Measurements from ENCODE around the gene KRT83. TPM values are rescaled to one million over a fixed set of nuclear protein-coding genes. Genes with fewer than 3 reads are reported as not detected.
A peak's percentile ranks its signal among the peaks of the same experiment; 100 is the strongest.

KRT83 gene
- total and polyA plus RNA-seq, 2 of the 13 experiments (the other 11 are each of a cell fraction or from before 2014, with no cell fraction given) = not detected

DNA sequence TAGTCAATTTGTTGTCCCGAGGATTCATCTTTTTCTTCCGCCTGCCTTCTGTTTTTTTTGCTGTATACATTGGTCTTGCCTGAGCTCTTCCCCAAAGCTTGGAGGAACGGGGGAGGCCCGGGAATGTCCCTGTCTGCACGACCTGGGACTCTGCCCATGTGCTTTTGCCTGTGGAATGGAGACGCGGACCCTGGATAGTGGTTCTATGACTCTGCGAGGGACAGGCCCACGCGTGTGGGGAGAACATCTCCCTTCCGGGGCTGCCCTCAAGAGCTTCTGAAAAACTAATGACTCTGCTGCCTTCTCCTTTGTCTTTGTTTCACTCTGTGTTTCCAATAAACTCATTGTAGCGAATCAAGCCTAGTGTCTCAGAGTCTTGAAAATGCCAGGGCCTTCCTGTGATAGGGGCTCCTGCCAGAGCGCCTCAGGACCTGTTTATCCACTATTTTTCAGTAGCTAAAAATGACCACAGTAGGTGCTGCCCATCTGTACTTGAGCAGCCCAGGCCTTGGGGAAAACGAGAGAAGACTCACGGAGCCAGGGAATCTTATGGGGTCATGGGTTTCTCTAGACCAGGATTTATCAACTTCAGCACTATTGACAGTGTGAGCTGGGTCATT lies 12.3 kb downstream of the KRT83 start (continued):
- no peak for TF ChIP-seq ZNF3 (CRISPR knock-in tag; IDR thresholded peaks at IDR 0.05)
- TF ChIP-seq, protein P1, sequence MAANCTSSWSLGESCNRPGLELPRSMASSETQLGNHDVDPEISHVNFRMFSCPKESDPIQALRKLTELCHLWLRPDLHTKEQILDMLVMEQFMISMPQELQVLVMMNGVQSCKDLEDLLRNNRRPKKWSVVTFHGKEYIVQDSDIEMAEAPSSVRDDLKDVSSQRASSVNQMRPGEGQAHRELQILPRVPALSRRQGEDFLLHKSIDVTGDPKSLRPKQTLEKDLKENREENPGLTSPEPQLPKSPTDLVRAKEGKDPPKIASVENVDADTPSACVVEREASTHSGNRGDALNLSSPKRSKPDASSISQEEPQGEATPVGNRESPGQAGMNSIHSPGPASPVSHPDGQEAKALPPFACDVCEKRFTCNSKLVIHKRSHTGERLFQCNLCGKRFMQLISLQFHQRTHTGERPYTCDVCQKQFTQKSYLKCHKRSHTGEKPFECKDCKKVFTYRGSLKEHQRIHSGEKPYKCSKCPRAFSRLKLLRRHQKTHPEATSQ (CRISPR knock-in tag; IDR thresholded peaks at IDR 0.05; ENCODE audit: borderline replicate concordance) = no peak
- no peak for TF ChIP-seq RXRA (CRISPR knock-in tag; IDR thresholded peaks at IDR 0.05)
- TF ChIP-seq MIER2 (CRISPR knock-in tag; IDR thresholded peaks at IDR 0.05) = no peak

DNA sequence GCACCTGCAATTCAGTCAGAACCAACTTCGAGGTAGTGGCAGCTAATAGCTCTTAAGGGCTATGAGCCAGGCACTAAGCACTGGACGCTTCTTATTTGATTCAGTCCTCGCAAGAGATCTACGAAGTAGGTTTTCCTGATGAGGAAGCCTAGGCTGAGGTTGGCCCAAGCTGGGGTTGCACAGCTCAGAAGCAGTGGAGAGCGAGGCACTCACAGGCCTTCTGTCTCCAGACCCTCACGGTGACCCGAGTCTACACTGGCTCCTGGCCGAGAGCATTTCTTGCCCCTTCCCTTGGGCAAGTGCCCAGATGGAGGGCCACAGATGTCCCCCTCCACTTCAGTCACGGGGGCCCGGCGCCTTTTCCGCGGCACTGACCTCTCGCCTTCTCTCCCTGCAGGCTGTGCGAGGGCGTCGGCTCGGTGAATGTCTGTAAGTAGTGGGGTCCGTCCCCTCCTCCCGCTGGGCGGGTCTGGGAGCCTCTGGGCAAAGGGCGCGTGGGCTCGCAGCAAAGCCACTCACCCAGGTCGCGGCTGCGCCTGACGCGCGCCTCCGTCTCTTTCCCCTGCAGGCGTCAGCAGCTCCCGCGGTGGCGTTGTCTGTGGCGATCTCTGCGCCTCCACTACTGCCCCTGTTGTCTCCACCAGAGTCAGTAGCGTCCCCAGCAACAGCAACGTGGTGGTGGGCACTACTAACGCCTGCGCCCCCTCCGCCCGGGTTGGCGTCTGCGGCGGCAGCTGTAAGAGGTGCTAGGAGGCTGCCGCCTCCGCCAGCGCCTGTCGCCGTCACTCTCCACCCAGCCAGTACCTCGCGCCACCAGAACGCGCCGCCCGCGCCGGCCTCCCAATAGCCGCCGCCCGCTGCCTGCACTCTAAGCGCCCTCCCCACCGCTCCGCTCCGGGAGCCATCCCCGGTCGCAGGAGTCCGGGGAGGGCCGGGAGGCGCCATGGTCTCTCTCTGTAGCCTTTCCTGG lies 13.1 kb downstream of the KRT83 start:
- Histone ChIP-seq H3K9ac (ENCODE audit: insufficient read depth, low read depth, low read length) (no peak overlapping the region), H3K27me3 (ENCODE audit: control insufficient read depth in 1 of 2, insufficient read depth in 2 of 2, low read length in 2 of 2) (peaks cover 0 to 36% of the 10 kb centered on the region in 2 experiments; a peak in 3 of 5 replicates), H3K4me3 (replicated peaks in 1 of 3; ENCODE audit: insufficient read depth in 1 of 3, low read depth in 2 of 3, low read length in 3 of 3) (peak overlapping the region in 2 of 3 experiments; percentile 27 to 44; a peak in 2 of 6 replicates), H3K79me2 (ENCODE audit: insufficient read depth, low read length) (no peaks in the 10 kb centered on the region), H3K4me1 (ENCODE audit: insufficient read depth, low read length) (peaks cover 21% of the 10 kb centered on the region), H3K36me3 (replicated peaks in 1 of 2; ENCODE audit: control insufficient read depth in 1 of 2, insufficient read depth in 2 of 2, low read length in 2 of 2) (no peaks in the 10 kb centered on the region), H2AFZ (ENCODE audit: low read length) (no peak overlapping the region), H3K9me3 (ENCODE audit: low read length) (no peaks in the 10 kb centered on the region), H3K4me2 (ENCODE audit: low read depth, low read length) (peak overlapping the region; percentile 50), H3K27ac (ENCODE audit: extremely low read length, insufficient read depth, low read length) (no peak overlapping the region), H4K20me1 (ENCODE audit: insufficient read depth, low read length) (no peaks in the 10 kb centered on the region)
- intact Hi-C loops (cut with micrococcal nuclease; ENCODE audit: unreplicated experiment) (loop anchor here (5.0 kb wide), 1 partner anchor 56 kb away; no protein-coding TSS in a partner anchor), in situ Hi-C loops (cut with HindIII; ENCODE audit: extremely low pct_ligation_motif_present, low pct_unique_long_range_greater_than_20kb) (no loop called here)
- ChIA-PET CTCF (ENCODE audit: low intra/inter-chr PET ratio, low total read pairs) (no interaction called here), POLR2A (no interaction called here)
- FAIRE-seq = no peak
- ATAC-seq = peak; percentile 93
- 8% methylated on average over 11 of the region's 71 CpGs for WGBS (ENCODE audit: low lambda C conversion rate)
- DNase-seq (ENCODE audit: low spot score) = no peak
- no TSS peak for BruUV-seq (replicated peaks)
- TF ChIP-seq ZNF44 (CRISPR knock-in tag; IDR thresholded peaks at IDR 0.05) (no peak), ZNF768 (CRISPR knock-in tag; IDR thresholded peaks at IDR 0.05) (0 out of 2 replicates have a peak, but pooled peaks have one; percentile 11), GABPA (IDR thresholded peaks at IDR 0.05; ENCODE audit: low read depth, low read length) (no peak), GABPA (CRISPR knock-in tag; IDR thresholded peaks at IDR 0.05; ENCODE audit: low read depth) (no peak), MEF2D (CRISPR knock-in tag; IDR thresholded peaks at IDR 0.05) (no peak)
- TF ChIP-seq, protein P2, sequence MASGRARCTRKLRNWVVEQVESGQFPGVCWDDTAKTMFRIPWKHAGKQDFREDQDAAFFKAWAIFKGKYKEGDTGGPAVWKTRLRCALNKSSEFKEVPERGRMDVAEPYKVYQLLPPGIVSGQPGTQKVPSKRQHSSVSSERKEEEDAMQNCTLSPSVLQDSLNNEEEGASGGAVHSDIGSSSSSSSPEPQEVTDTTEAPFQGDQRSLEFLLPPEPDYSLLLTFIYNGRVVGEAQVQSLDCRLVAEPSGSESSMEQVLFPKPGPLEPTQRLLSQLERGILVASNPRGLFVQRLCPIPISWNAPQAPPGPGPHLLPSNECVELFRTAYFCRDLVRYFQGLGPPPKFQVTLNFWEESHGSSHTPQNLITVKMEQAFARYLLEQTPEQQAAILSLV (CRISPR knock-in tag; IDR thresholded peaks at IDR 0.05; ENCODE audit: borderline replicate concordance) = peak; percentile 31; the same call in 1 of the 2 replicates
- TF ChIP-seq, protein P3, sequence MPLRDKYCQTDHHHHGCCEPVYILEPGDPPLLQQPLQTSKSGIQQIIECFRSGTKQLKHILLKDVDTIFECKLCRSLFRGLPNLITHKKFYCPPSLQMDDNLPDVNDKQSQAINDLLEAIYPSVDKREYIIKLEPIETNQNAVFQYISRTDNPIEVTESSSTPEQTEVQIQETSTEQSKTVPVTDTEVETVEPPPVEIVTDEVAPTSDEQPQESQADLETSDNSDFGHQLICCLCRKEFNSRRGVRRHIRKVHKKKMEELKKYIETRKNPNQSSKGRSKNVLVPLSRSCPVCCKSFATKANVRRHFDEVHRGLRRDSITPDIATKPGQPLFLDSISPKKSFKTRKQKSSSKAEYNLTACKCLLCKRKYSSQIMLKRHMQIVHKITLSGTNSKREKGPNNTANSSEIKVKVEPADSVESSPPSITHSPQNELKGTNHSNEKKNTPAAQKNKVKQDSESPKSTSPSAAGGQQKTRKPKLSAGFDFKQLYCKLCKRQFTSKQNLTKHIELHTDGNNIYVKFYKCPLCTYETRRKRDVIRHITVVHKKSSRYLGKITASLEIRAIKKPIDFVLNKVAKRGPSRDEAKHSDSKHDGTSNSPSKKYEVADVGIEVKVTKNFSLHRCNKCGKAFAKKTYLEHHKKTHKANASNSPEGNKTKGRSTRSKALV (CRISPR knock-in tag; IDR thresholded peaks at IDR 0.05) = peak; percentile 94
- TF ChIP-seq, protein P4, sequence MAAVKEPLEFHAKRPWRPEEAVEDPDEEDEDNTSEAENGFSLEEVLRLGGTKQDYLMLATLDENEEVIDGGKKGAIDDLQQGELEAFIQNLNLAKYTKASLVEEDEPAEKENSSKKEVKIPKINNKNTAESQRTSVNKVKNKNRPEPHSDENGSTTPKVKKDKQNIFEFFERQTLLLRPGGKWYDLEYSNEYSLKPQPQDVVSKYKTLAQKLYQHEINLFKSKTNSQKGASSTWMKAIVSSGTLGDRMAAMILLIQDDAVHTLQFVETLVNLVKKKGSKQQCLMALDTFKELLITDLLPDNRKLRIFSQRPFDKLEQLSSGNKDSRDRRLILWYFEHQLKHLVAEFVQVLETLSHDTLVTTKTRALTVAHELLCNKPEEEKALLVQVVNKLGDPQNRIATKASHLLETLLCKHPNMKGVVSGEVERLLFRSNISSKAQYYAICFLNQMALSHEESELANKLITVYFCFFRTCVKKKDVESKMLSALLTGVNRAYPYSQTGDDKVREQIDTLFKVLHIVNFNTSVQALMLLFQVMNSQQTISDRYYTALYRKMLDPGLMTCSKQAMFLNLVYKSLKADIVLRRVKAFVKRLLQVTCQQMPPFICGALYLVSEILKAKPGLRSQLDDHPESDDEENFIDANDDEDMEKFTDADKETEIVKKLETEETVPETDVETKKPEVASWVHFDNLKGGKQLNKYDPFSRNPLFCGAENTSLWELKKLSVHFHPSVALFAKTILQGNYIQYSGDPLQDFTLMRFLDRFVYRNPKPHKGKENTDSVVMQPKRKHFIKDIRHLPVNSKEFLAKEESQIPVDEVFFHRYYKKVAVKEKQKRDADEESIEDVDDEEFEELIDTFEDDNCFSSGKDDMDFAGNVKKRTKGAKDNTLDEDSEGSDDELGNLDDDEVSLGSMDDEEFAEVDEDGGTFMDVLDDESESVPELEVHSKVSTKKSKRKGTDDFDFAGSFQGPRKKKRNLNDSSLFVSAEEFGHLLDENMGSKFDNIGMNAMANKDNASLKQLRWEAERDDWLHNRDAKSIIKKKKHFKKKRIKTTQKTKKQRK (IDR thresholded peaks at IDR 0.05; ENCODE audit: low read length) = no peak

All from HepG2 (cell line).